ENCODE data around the gene MAP3K7.

GRCh38 chr6:90480666-90481065, 106.2 kb downstream of the MAP3K7 start:
- TF ChIP-seq CTCF (IDR thresholded peaks at IDR 0.05; ENCODE audit: poor library complexity) (no peak), EZH2 (IDR thresholded peaks at IDR 0.05; ENCODE audit: borderline replicate concordance) (no peak), EZH2phosphoT487 (IDR thresholded peaks at IDR 0.05; ENCODE audit: low read depth, severe bottlenecking, unreplicated experiment) (no peak)

Data from hepatocyte (in vitro differentiated cells).